SK-N-SH treated with all-trans-retinoic acid at 6 μM for 48 hours (cell line): ENCODE measurements around the gene GNB2.

Source experiments
- ATAC-seq: fragments of 200-7000 bp; cut with Tn5 transposase; 3 replicates; pipeline ENCODE4 v1.9.1; 2020; ENCODE audit warnings: mild to moderate bottlenecking, moderate library complexity
- ARNTL ChIP-seq: fragments of 450-650 bp; formaldehyde crosslinking; IDR thresholded peaks from 2 replicates; pipeline ENCODE4 v1.5.0; 2020; ENCODE audit warnings: low read depth, mild to moderate bottlenecking, moderate library complexity, borderline replicate concordance
- BACH2 ChIP-seq: fragments of 250-450 bp; sonication (Bioruptor Pico); IDR thresholded peaks from 2 replicates; pipeline ENCODE4 v1.9.0; 2021; ENCODE audit warnings: mild to moderate bottlenecking, borderline replicate concordance
- ESRRG ChIP-seq: fragments of 250-450 bp; sonication (Bioruptor Pico); IDR thresholded peaks from 2 replicates; pipeline ENCODE4 v1.6.1; 2021; ENCODE audit warnings: mild to moderate bottlenecking
- GLIS3 ChIP-seq: fragments of 250-450 bp; sonication (Bioruptor Pico); IDR thresholded peaks from 2 replicates; pipeline ENCODE4 v1.5.0; 2020; ENCODE audit warnings: mild to moderate bottlenecking, moderate library complexity
- ISL1 ChIP-seq: fragments of 250-450 bp; sonication (Bioruptor Pico); IDR thresholded peaks from 2 replicates; pipeline ENCODE4 v2.1.2; 2022; ENCODE audit warnings: mild to moderate bottlenecking, moderate library complexity
- OSR1 ChIP-seq: fragments of 250-450 bp; sonication (Bioruptor Pico); IDR thresholded peaks from 2 replicates; pipeline ENCODE4 v1.8.0; 2022; ENCODE audit warnings: moderate library complexity, mild to moderate bottlenecking, inconsistent platforms
- PPARA ChIP-seq: fragments of 250-450 bp; sonication (Bioruptor Pico); IDR thresholded peaks from 2 replicates; pipeline ENCODE4 v1.5.0; 2020; ENCODE audit warnings: mild to moderate bottlenecking, borderline replicate concordance
- RARB ChIP-seq: fragments of 250-450 bp; sonication (Bioruptor Pico); IDR thresholded peaks from 2 replicates; pipeline ENCODE4 v1.8.0; 2021; ENCODE audit warnings: mild to moderate bottlenecking, moderate library complexity
- SNAI2 ChIP-seq: fragments of 250-450 bp; sonication (Bioruptor Pico); IDR thresholded peaks from 2 replicates; pipeline ENCODE4 v1.5.0; 2020; ENCODE audit warnings: mild to moderate bottlenecking, moderate library complexity
- TCF4 ChIP-seq: fragments of 250-450 bp; sonication (Bioruptor Pico); IDR thresholded peaks from 2 replicates; pipeline ENCODE4 v1.8.0; 2021; ENCODE audit warnings: mild to moderate bottlenecking, moderate library complexity, borderline replicate concordance
- TOX ChIP-seq: fragments of 250-450 bp; sonication (Bioruptor Pico); IDR thresholded peaks from 2 replicates; pipeline ENCODE4 v1.8.0; 2021; ENCODE audit warnings: mild to moderate bottlenecking, moderate library complexity, borderline replicate concordance
- ZFP3 ChIP-seq: fragments of 250-450 bp; sonication (Bioruptor Pico); IDR thresholded peaks from 2 replicates; pipeline ENCODE4 v1.5.0; 2020; ENCODE audit warnings: mild to moderate bottlenecking, moderate library complexity
- ZFP30 ChIP-seq: fragments of 450-650 bp; formaldehyde crosslinking; IDR thresholded peaks from 2 replicates; pipeline ENCODE4 v1.5.0; 2022; ENCODE audit warnings: mild to moderate bottlenecking, moderate library complexity
- ZNF565 ChIP-seq: fragments of 450-650 bp; formaldehyde crosslinking; conservative IDR thresholded peaks from 2 replicates; pipeline ENCODE4 v1.5.0; 2020; ENCODE audit warnings: low read depth, mild to moderate bottlenecking, moderate library complexity
- ZNF70 ChIP-seq: fragments of 450-650 bp; formaldehyde crosslinking; IDR thresholded peaks from 2 replicates; pipeline ENCODE4 v1.5.0; 2020; ENCODE audit warnings: mild to moderate bottlenecking, moderate library complexity
- ZNF8 ChIP-seq: fragments of 450-650 bp; formaldehyde crosslinking; IDR thresholded peaks from 2 replicates; pipeline ENCODE4 v1.5.0; 2020; ENCODE audit warnings: mild to moderate bottlenecking, moderate library complexity
- TF ChIP-seq, protein P1 (sequence below): fragments of 250-450 bp; sonication (Bioruptor Pico); IDR thresholded peaks from 2 replicates; pipeline ENCODE4 v1.8.0; 2020; ENCODE audit warnings: mild to moderate bottlenecking, moderate library complexity, borderline replicate concordance
- TF ChIP-seq, protein P2 (sequence below): fragments of 250-450 bp; sonication (Bioruptor Pico); IDR thresholded peaks from 2 replicates; pipeline ENCODE4 v1.5.1; 2020; ENCODE audit warnings: low read depth, mild to moderate bottlenecking, moderate library complexity
- TF ChIP-seq, protein P3 (sequence below): fragments of 250-450 bp; sonication (Bioruptor Pico); IDR thresholded peaks from 2 replicates; pipeline ENCODE4 v1.5.1; 2021; ENCODE audit warnings: mild to moderate bottlenecking, moderate library complexity
- TF ChIP-seq, protein P4 (sequence below): fragments of 250-450 bp; sonication (Bioruptor Pico); IDR thresholded peaks from 2 replicates; pipeline ENCODE4 v1.5.0; 2020; ENCODE audit warnings: mild to moderate bottlenecking, moderate library complexity

The GNB2 gene

DNA sequence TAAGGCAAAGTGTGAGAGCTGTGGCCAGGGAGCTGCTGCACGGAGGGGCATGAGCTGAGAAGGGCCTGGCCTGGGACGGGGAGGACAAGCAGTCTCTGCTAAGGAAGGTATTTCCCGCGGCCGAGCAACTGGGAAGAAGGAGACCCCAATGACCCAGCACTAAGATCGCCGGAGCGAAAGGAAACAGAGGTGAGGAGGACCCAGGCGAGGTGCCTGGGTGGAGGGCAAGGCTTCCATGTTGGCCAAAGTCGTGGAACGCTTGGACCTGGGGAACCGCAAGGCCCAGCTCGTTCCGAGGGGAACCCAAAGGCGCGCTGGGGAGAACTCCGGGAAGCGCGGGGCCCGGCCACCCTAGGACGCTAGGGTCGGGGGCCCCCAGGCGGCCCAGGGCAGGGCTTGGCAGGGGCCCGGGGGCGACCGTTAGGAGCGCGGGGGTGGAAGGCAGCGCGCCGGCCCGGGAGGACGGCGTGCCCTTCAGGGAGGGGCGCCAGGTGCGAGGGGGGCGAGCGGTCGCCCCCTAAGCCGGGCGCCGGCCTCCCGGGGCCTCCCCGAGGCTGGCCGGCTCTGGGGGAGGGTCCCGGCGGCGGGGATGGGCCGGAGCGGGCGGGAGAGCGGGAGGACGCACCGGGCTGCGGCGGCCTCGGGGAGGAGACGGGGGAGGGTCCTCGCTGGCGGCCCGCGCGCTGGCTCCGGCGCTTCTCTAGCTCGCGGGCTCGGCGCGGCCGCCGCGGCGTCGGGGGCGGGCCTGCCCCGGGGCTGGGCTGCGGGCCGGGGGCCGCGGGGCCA is 20.0 kb downstream of the GNB2 start:
- TF ChIP-seq SNAI2 (CRISPR knock-in tag) (no peak), TOX (no peak), ZNF565 (CRISPR knock-in tag) (no peak), ZNF70 (CRISPR knock-in tag) (no peak), ISL1 (CRISPR knock-in tag) (no peak), ZFP3 (CRISPR knock-in tag) (no peak), GLIS3 (CRISPR knock-in tag) (no peak), PPARA (CRISPR knock-in tag) (no peak)
- TF ChIP-seq, protein P1, sequence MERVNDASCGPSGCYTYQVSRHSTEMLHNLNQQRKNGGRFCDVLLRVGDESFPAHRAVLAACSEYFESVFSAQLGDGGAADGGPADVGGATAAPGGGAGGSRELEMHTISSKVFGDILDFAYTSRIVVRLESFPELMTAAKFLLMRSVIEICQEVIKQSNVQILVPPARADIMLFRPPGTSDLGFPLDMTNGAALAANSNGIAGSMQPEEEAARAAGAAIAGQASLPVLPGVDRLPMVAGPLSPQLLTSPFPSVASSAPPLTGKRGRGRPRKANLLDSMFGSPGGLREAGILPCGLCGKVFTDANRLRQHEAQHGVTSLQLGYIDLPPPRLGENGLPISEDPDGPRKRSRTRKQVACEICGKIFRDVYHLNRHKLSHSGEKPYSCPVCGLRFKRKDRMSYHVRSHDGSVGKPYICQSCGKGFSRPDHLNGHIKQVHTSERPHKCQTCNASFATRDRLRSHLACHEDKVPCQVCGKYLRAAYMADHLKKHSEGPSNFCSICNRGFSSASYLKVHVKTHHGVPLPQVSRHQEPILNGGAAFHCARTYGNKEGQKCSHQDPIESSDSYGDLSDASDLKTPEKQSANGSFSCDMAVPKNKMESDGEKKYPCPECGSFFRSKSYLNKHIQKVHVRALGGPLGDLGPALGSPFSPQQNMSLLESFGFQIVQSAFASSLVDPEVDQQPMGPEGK (CRISPR knock-in tag), result no peak
- ATAC-seq, result peak; percentile 8

DNA sequence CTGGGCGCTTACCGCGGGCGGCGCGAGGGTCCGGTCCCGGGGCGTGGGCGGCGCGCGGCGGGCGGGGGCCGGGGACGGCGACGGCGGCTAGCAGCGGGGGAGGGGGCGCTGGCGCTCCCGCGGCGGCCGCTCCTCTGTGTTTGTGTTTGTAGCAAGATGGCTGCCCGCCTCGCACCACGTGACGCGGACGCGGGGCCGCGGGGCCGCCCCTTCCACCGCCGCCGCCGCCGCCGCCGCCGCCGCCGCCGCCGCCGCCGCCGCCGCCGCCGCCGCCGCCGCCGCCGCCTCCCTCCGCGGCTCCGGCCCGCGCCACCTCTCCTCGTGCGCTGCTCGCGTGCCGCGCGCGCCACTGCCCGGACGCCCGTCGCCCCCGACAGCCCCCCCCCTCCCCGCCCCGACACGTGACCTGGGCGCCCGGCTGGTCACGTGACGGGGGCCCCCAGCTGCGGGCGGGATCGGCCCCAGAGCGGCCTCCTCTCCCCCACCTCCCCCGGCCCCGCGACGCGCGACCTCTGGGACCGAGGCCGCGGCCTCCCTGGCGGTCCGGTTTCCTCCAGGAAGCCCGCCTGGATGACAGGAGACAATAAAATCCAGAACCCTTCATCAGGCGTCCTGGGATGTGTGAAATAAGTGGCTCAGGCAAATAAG is 20.7 kb downstream of the GNB2 start, which contains the start of gene GIGYF1:
TSS of gene GIGYF1 (minus strand) at position 153 of the 648 bp plus-strand sequence. CDS start 6,012 bp downstream, outside the sequence.
- TF ChIP-seq ESRRG (CRISPR knock-in tag), result no peak
- TF ChIP-seq, protein P2, sequence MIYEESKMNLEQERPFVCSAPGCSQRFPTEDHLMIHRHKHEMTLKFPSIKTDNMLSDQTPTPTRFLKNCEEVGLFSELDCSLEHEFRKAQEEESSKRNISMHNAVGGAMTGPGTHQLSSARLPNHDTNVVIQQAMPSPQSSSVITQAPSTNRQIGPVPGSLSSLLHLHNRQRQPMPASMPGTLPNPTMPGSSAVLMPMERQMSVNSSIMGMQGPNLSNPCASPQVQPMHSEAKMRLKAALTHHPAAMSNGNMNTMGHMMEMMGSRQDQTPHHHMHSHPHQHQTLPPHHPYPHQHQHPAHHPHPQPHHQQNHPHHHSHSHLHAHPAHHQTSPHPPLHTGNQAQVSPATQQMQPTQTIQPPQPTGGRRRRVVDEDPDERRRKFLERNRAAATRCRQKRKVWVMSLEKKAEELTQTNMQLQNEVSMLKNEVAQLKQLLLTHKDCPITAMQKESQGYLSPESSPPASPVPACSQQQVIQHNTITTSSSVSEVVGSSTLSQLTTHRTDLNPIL (CRISPR knock-in tag), result no peak
- no peak for TF ChIP-seq ZNF8 (CRISPR knock-in tag)
- TF ChIP-seq TCF4, result no peak
- no peak for TF ChIP-seq ZFP30 (CRISPR knock-in tag)
- no peak for TF ChIP-seq PPARA (CRISPR knock-in tag)
- TF ChIP-seq, protein P3, sequence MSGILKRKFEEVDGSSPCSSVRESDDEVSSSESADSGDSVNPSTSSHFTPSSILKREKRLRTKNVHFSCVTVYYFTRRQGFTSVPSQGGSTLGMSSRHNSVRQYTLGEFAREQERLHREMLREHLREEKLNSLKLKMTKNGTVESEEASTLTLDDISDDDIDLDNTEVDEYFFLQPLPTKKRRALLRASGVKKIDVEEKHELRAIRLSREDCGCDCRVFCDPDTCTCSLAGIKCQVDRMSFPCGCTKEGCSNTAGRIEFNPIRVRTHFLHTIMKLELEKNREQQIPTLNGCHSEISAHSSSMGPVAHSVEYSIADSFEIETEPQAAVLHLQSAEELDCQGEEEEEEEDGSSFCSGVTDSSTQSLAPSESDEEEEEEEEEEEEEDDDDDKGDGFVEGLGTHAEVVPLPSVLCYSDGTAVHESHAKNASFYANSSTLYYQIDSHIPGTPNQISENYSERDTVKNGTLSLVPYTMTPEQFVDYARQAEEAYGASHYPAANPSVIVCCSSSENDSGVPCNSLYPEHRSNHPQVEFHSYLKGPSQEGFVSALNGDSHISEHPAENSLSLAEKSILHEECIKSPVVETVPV (CRISPR knock-in tag), result no peak
- TF ChIP-seq ZNF70 (CRISPR knock-in tag), result no peak
- no peak for TF ChIP-seq RARB (CRISPR knock-in tag)
- TF ChIP-seq BACH2, result no peak
- no peak for TF ChIP-seq ARNTL (CRISPR knock-in tag)
- no peak for TF ChIP-seq SNAI2 (CRISPR knock-in tag)
- TF ChIP-seq, protein P1 (CRISPR knock-in tag), result no peak
- TF ChIP-seq, protein P4, sequence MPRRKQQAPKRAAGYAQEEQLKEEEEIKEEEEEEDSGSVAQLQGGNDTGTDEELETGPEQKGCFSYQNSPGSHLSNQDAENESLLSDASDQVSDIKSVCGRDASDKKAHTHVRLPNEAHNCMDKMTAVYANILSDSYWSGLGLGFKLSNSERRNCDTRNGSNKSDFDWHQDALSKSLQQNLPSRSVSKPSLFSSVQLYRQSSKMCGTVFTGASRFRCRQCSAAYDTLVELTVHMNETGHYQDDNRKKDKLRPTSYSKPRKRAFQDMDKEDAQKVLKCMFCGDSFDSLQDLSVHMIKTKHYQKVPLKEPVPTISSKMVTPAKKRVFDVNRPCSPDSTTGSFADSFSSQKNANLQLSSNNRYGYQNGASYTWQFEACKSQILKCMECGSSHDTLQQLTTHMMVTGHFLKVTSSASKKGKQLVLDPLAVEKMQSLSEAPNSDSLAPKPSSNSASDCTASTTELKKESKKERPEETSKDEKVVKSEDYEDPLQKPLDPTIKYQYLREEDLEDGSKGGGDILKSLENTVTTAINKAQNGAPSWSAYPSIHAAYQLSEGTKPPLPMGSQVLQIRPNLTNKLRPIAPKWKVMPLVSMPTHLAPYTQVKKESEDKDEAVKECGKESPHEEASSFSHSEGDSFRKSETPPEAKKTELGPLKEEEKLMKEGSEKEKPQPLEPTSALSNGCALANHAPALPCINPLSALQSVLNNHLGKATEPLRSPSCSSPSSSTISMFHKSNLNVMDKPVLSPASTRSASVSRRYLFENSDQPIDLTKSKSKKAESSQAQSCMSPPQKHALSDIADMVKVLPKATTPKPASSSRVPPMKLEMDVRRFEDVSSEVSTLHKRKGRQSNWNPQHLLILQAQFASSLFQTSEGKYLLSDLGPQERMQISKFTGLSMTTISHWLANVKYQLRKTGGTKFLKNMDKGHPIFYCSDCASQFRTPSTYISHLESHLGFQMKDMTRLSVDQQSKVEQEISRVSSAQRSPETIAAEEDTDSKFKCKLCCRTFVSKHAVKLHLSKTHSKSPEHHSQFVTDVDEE (CRISPR knock-in tag), result no peak
- no peak for TF ChIP-seq ISL1 (CRISPR knock-in tag)
- TF ChIP-seq, all 23 proteins: peak for 0
- peak; percentile 5; the same call in 1 of the 3 replicates for ATAC-seq

DNA sequence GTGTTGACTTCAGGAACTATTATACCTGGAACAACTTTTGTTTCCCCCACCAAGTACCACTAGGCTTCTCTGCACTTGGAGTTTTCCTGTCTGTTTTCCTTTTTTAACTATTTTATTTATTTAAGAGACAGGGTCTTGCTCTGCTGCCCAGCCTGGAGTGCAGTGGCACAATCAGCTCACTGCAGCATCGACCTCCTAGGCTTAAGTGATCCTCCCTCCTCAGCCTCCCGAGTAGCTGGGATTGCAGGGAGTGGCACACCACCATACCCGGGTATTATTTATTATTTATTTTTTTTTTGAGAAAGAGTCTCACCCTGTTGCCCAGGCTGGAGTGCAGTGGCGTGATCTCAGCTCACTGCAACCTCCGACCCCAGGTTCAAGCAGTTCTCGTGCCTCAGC is 22.6 kb downstream of the GNB2 start:
- ATAC-seq, result no peak
- TF ChIP-seq ZFP3 (CRISPR knock-in tag) (no peak), TCF4 (no peak), GLIS3 (CRISPR knock-in tag) (no peak), TOX (no peak), ZNF8 (CRISPR knock-in tag) (no peak), ZNF70 (CRISPR knock-in tag) (no peak), OSR1 (CRISPR knock-in tag) (no peak), ESRRG (CRISPR knock-in tag) (no peak), ZFP30 (CRISPR knock-in tag) (no peak)
- TF ChIP-seq, protein P1 (CRISPR knock-in tag), result no peak
- TF ChIP-seq, protein P3 (CRISPR knock-in tag), result no peak
